H9 (cell line): ENCODE data around the gene PLB1. TPM values are rescaled to one million over a fixed set of nuclear protein-coding genes. Genes with fewer than 3 reads are reported as not detected.

Experiments
- DNase-seq: peaks from one replicate; pipeline ENCODE4 v3.0.0-alpha.2; 2017
- H2AFZ ChIP-seq: one replicate; pipeline ENCODE4 v1.6.1; 2013; ENCODE audit warnings: mild to moderate bottlenecking, low read length, control low read depth, moderate library complexity
- H2AK5ac ChIP-seq: 2 replicates; pipeline ENCODE4 v1.6.1; 2013; ENCODE audit warnings: low read length, control low read depth, mixed read lengths; ENCODE audit not compliant: insufficient read length
- H2BK120ac ChIP-seq: one replicate; pipeline ENCODE4 v1.6.1; 2013; ENCODE audit warnings: low read depth, mild to moderate bottlenecking, low read length, control low read depth, inconsistent platforms; ENCODE audit not compliant: poor library complexity, severe bottlenecking
- H2BK12ac ChIP-seq: 2 replicates; pipeline ENCODE4 v1.6.1; 2013; ENCODE audit warnings: low read length, control low read depth, mixed read lengths, low read depth; ENCODE audit not compliant: insufficient read length
- H2BK15ac ChIP-seq: 2 replicates; pipeline ENCODE4 v1.6.1; 2013; ENCODE audit warnings: low read depth, low read length, control low read depth
- H2BK20ac ChIP-seq: one replicate; pipeline ENCODE4 v1.6.1; 2013; ENCODE audit warnings: low read depth, mild to moderate bottlenecking, low read length, control low read depth, inconsistent platforms; ENCODE audit not compliant: poor library complexity, severe bottlenecking
- H2BK5ac ChIP-seq: 2 replicates; pipeline ENCODE4 v1.6.1; 2013; ENCODE audit warnings: low read length, control low read depth, mixed read lengths; ENCODE audit not compliant: insufficient read length
- H3K14ac ChIP-seq: 2 replicates; pipeline ENCODE4 v1.6.1; 2013; ENCODE audit warnings: low read length, control low read depth; ENCODE audit not compliant: insufficient read depth
- H3K18ac ChIP-seq: 2 replicates; pipeline ENCODE4 v1.6.1; 2013; ENCODE audit warnings: low read depth, mild to moderate bottlenecking, mixed read lengths, low read length, control low read depth; ENCODE audit not compliant: insufficient read length
- H3K23ac ChIP-seq: 2 replicates; pipeline ENCODE4 v1.6.1; 2013; ENCODE audit warnings: low read length, control low read depth, mixed read lengths, low read depth; ENCODE audit not compliant: insufficient read length
- H3K23me2 ChIP-seq: 2 replicates; pipeline ENCODE4 v1.6.1; 2013; ENCODE audit warnings: low read depth, mild to moderate bottlenecking, mixed read lengths, low read length, control low read depth; ENCODE audit not compliant: insufficient read length, poor library complexity, severe bottlenecking
- H3K27ac ChIP-seq: 2 replicates; pipeline ENCODE4 v1.5.1; 2013; ENCODE audit warnings: low read length, control low read depth, mixed read lengths, low read depth; ENCODE audit not compliant: insufficient read length
- H3K27me3 ChIP-seq: 2 replicates; pipeline ENCODE4 v1.6.1; 2013; ENCODE audit warnings: low read length, control low read depth, inconsistent platforms; ENCODE audit not compliant: insufficient read depth
- H3K4ac ChIP-seq: 2 replicates; pipeline ENCODE4 v1.6.1; 2013; ENCODE audit warnings: low read depth, mild to moderate bottlenecking, control low read depth, inconsistent platforms, low read length, moderate library complexity
- H3K4me1 ChIP-seq: 2 replicates; pipeline ENCODE4 v1.6.1; 2013; ENCODE audit warnings: low read length, control low read depth, inconsistent platforms; ENCODE audit not compliant: insufficient read depth
- H3K4me2 ChIP-seq: 2 replicates; pipeline ENCODE4 v1.6.1; 2013; ENCODE audit warnings: low read length, control low read depth, mixed read lengths; ENCODE audit not compliant: insufficient read length, insufficient read depth
- H3K56ac ChIP-seq: 2 replicates; pipeline ENCODE4 v1.6.1; 2013; ENCODE audit warnings: low read depth, mild to moderate bottlenecking, mixed read lengths, low read length, control low read depth; ENCODE audit not compliant: insufficient read length
- H3K79me1 ChIP-seq: 2 replicates; pipeline ENCODE4 v1.6.1; 2013; ENCODE audit warnings: low read depth, mild to moderate bottlenecking, moderate library complexity, low read length, control low read depth, inconsistent platforms; ENCODE audit not compliant: insufficient read depth, poor library complexity, severe bottlenecking
- H3K79me2 ChIP-seq: 2 replicates; pipeline ENCODE4 v1.6.1; 2013; ENCODE audit warnings: low read length, control low read depth, inconsistent platforms; ENCODE audit not compliant: insufficient read depth
- H3K9ac ChIP-seq: 2 replicates; pipeline ENCODE4 v1.6.1; 2013; ENCODE audit warnings: low read length, control low read depth, mixed read lengths; ENCODE audit not compliant: insufficient read length; ENCODE audit errors: extremely low read depth
- H3K9me3 ChIP-seq: one replicate; pipeline ENCODE4 v1.6.1; 2013; ENCODE audit warnings: low read depth, low read length, inconsistent platforms; ENCODE audit not compliant: control insufficient read depth
- H3T11ph ChIP-seq: one replicate; pipeline ENCODE4 v1.6.1; 2013; ENCODE audit warnings: mild to moderate bottlenecking, low read length, control low read depth, inconsistent platforms
- H4K20me1 ChIP-seq: one replicate; pipeline ENCODE4 v1.6.1; 2013; ENCODE audit not compliant: control insufficient read depth, insufficient read length, insufficient read depth
- H4K5ac ChIP-seq: 2 replicates; pipeline ENCODE4 v1.6.1; 2013; ENCODE audit warnings: low read depth, mild to moderate bottlenecking, mixed read lengths, low read length, control low read depth; ENCODE audit not compliant: insufficient read length
- H4K8ac ChIP-seq: replicated peaks from 2 replicates; pipeline ENCODE4 v1.6.1; 2013; ENCODE audit warnings: low read length, control low read depth, mixed read lengths, low read depth; ENCODE audit not compliant: insufficient read length
- H4K91ac ChIP-seq: 2 replicates; pipeline ENCODE4 v1.6.1; 2013; ENCODE audit warnings: low read depth, mild to moderate bottlenecking, moderate library complexity, mixed read lengths, low read length, control low read depth; ENCODE audit not compliant: insufficient read length
- H3K27ac Mint-ChIP-seq, 3 experiments: 2 replicates in 2 of 3; 3 replicates in 1 of 3; pipeline ENCODE4 v1.8.0; 2020 to 2021; ENCODE audit warnings: mixed read lengths in 3 of 3, mild to moderate bottlenecking in 1 of 3, moderate library complexity in 1 of 3
- H3K27me3 Mint-ChIP-seq: 2 replicates; pipeline ENCODE4 v1.8.0; 2021; ENCODE audit warnings: low read depth, mild to moderate bottlenecking, moderate library complexity, mixed read lengths
- H3K36me3 Mint-ChIP-seq, 3 experiments: 2 replicates in 2 of 3; 3 replicates in 1 of 3; pipeline ENCODE4 v1.8.0; 2020 to 2021; ENCODE audit warnings: low read depth in 3 of 3, mixed read lengths in 3 of 3; ENCODE audit not compliant: insufficient read depth in 1 of 3
- H3K4me1 Mint-ChIP-seq, 2 experiments: 2 replicates each; pipeline ENCODE4 v1.8.0; 2020; ENCODE audit warnings: mixed read lengths in 2 of 2
- H3K4me3 Mint-ChIP-seq, 2 experiments: 2 replicates in 1 of 2; 3 replicates in 1 of 2; pipeline ENCODE4 v1.8.0; 2020 to 2021; ENCODE audit warnings: mild to moderate bottlenecking in 2 of 2, mixed read lengths in 2 of 2, moderate library complexity in 1 of 2
- H3K9me3 Mint-ChIP-seq, 2 experiments: 2 replicates in 1 of 2; 3 replicates in 1 of 2; pipeline ENCODE4 v1.8.0; 2020; ENCODE audit warnings: mild to moderate bottlenecking in 2 of 2, mixed read lengths in 2 of 2, moderate library complexity in 1 of 2
- WGBS: extraction: QIAGEN DNeasy Blood & Tissue Kit; methylation state at CpG from one replicate; pipeline ENCODE4 v1.1.7; 2013; ENCODE audit warnings: missing lambda C conversion rate, low lambda C conversion rate, mixed read lengths; ENCODE audit not compliant: insufficient read length; ENCODE audit errors: extremely low coverage; 5-methylcytosine and 5-hydroxymethylcytosine counted together
- total RNA-seq: library from RNA; stranded (reverse); gene quantifications from 2 replicates; pipeline ENCODE4 v1.2.1, GENCODE V29; 2021
- TF ChIP-seq, protein P1 (sequence below): fragments of 200-600 bp; sonication (generic); conservative IDR thresholded peaks from 3 replicates; pipeline ENCODE4 v1.8.0; 2021; ENCODE audit warnings: antibody characterized with exemption, mild to moderate bottlenecking

The PLB1 gene
- total RNA-seq, 1 experiment from 2014 or later: not detected

DNA sequence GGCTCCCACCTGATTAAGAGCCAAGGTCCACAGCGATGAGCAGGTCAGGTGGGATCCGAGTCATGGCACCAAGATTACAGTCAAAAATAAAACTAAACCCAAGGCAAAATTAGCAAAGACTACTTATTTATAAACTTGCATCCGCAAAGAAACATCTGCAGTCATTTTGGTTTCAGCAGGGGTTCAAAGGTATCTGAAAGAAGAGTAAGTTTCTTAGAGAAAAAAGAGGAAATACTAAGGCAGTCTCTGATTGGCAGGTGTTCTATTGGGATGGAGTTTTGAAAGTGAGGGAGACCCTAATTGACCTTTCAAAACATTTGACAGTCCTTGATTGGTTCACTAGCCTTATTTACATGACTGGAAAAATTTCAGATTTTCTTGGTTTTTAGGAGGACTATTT is 11.0 kb upstream of the PLB1 start:
- no peak overlapping the region; a peak in 2 of 7 replicates for H3K27ac Mint-ChIP-seq
- H2BK5ac ChIP-seq: no peak overlapping the region
- H3K9ac ChIP-seq: no peak overlapping the region
- H4K91ac ChIP-seq: no peak overlapping the region
- H3K4me1 ChIP-seq: no peaks in the 10 kb centered on the region
- no peak overlapping the region for H2AFZ ChIP-seq
- H3K18ac ChIP-seq: no peak overlapping the region
- peaks cover 4% of the 10 kb centered on the region for H4K20me1 ChIP-seq
- H3K27me3 Mint-ChIP-seq: peaks cover 3% of the 10 kb centered on the region; the same call in 1 of the 2 replicates
- TF ChIP-seq, protein P1, sequence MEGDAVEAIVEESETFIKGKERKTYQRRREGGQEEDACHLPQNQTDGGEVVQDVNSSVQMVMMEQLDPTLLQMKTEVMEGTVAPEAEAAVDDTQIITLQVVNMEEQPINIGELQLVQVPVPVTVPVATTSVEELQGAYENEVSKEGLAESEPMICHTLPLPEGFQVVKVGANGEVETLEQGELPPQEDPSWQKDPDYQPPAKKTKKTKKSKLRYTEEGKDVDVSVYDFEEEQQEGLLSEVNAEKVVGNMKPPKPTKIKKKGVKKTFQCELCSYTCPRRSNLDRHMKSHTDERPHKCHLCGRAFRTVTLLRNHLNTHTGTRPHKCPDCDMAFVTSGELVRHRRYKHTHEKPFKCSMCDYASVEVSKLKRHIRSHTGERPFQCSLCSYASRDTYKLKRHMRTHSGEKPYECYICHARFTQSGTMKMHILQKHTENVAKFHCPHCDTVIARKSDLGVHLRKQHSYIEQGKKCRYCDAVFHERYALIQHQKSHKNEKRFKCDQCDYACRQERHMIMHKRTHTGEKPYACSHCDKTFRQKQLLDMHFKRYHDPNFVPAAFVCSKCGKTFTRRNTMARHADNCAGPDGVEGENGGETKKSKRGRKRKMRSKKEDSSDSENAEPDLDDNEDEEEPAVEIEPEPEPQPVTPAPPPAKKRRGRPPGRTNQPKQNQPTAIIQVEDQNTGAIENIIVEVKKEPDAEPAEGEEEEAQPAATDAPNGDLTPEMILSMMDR: no peak
- no peak overlapping the region for H4K5ac ChIP-seq
- H3K36me3 Mint-ChIP-seq: no peaks in the 10 kb centered on the region
- WGBS: no CpG with 5 or more reads among the region's 3 CpGs
- no peak overlapping the region for H3K23ac ChIP-seq
- no peak overlapping the region for H4K8ac ChIP-seq
- no peak overlapping the region for H3K14ac ChIP-seq
- no peak overlapping the region for H3K4me2 ChIP-seq
- no peak overlapping the region for H3K27ac ChIP-seq
- H3K56ac ChIP-seq: no peak overlapping the region
- H2BK20ac ChIP-seq: no peak overlapping the region
- H3K4me3 Mint-ChIP-seq: no peak overlapping the region
- H2BK12ac ChIP-seq: no peak overlapping the region
- DNase-seq: no peak
- H3T11ph ChIP-seq: no peak overlapping the region
- H2BK15ac ChIP-seq: no peak overlapping the region
- no peak overlapping the region for H2AK5ac ChIP-seq
- H3K9me3 ChIP-seq: no peaks in the 10 kb centered on the region
- peaks cover 7% of the 10 kb centered on the region in 2 experiments; a peak in 3 of 4 replicates for H3K4me1 Mint-ChIP-seq
- H2BK120ac ChIP-seq: no peak overlapping the region
- H3K9me3 Mint-ChIP-seq: no peaks in the 10 kb centered on the region; a peak in 2 of 5 replicates
- no peaks in the 10 kb centered on the region for H3K79me1 ChIP-seq
- no peaks in the 10 kb centered on the region for H3K23me2 ChIP-seq
- no peaks in the 10 kb centered on the region for H3K27me3 ChIP-seq
- H3K4ac ChIP-seq: no peak overlapping the region
- no peaks in the 10 kb centered on the region for H3K79me2 ChIP-seq
